Measurements from ENCODE around the gene JARID2. TPM values are rescaled to one million over a fixed set of nuclear protein-coding genes. Genes with fewer than 3 reads are reported as not detected.

JARID2 gene
- total and polyA plus RNA-seq, 2 of the 8 experiments (the other 6 are each of a cell fraction or from before 2014, with no cell fraction given): 60.1 to 239 TPM

GRCh38 chr6:15538766-15539495, 293.1 kb downstream of the JARID2 start:
- H2BK15ac ChIP-seq (ENCODE audit: low read length): no peak overlapping the region
- no peaks in the 10 kb centered on the region for H4K20me1 ChIP-seq (replicated peaks in 1 of 2; ENCODE audit: control insufficient read depth in 1 of 2, insufficient read depth in 2 of 2, low read length in 2 of 2)
- no peaks in the 10 kb centered on the region for H3K4me1 ChIP-seq (replicated peaks in 1 of 4; ENCODE audit: control insufficient read depth in 3 of 4, insufficient read depth in 4 of 4, low read length in 3 of 4)
- peak overlapping the region; percentile 36; the same call in 1 of the 2 replicates for H4K8ac ChIP-seq (ENCODE audit: extremely low read depth, insufficient read depth, low read length)
- DNase-seq (ENCODE audit: low read depth in 1 of 2, low spot score in 2 of 2) (no peak), FAIRE-seq (no peak)
- H3K23ac ChIP-seq (ENCODE audit: insufficient read length): no peak overlapping the region
- H3K4me2 ChIP-seq (ENCODE audit: insufficient read depth in 1 of 2, low read depth in 2 of 2, low read length in 2 of 2): no peak overlapping the region
- H2BK20ac ChIP-seq (ENCODE audit: low read length): no peak overlapping the region
- H3K23me2 ChIP-seq (ENCODE audit: low read depth, low read length): no peaks in the 10 kb centered on the region
- H3K4me3 ChIP-seq (ENCODE audit: extremely low read depth in 1 of 4, insufficient read depth in 2 of 4, low read depth in 3 of 4, low read length in 4 of 4): no peak overlapping the region
- H4K5ac ChIP-seq (ENCODE audit: insufficient read length, low read depth, low read length): no peak overlapping the region
- H2BK12ac ChIP-seq (ENCODE audit: low read depth, low read length): no peak overlapping the region
- H2BK5ac ChIP-seq (ENCODE audit: low read depth, low read length): no peak overlapping the region
- no peaks in the 10 kb centered on the region for H3K27me3 ChIP-seq (replicated peaks in 1 of 4; ENCODE audit: control insufficient read depth in 3 of 4, extremely low read depth in 1 of 4, insufficient read depth in 3 of 4, low read length in 3 of 4)
- no peak overlapping the region for H3K14ac ChIP-seq (ENCODE audit: insufficient read length)
- no peak overlapping the region for H3K18ac ChIP-seq (ENCODE audit: extremely low read depth, low read length)
- no peak overlapping the region for H3K27ac ChIP-seq (ENCODE audit: low read depth, low read length)
- H3K9ac ChIP-seq (replicated peaks in 1 of 4; ENCODE audit: extremely low read depth in 1 of 4, low read depth in 3 of 4, low read length in 3 of 4): no peak overlapping the region; a peak in 1 of 7 replicates
- H3K4ac ChIP-seq (replicated peaks; ENCODE audit: insufficient read length, low read depth, low read length): no peak overlapping the region
- POLR2A ChIA-PET (ENCODE audit: partially characterized antibody): interaction anchor here (3.1 kb wide), 1 partner anchor 15 kb away, joined by 9 read pairs; no protein-coding TSS in a partner anchor
- no peaks in the 10 kb centered on the region for H3K9me3 ChIP-seq (ENCODE audit: insufficient read depth in 2 of 2, low read depth in 1 of 2, low read length in 1 of 2)
- H2AFZ ChIP-seq (ENCODE audit: low read length): no peak overlapping the region
- CTCF ChIA-PET (ENCODE audit: partially characterized antibody): interaction anchor here (1.1 to 1.8 kb wide), 2 partner anchors 12 to 86 kb away, joined by 6 read pairs; no protein-coding TSS in a partner anchor
- H3K79me1 ChIP-seq (ENCODE audit: low read depth, low read length): no peaks in the 10 kb centered on the region
- H4K91ac ChIP-seq (replicated peaks; ENCODE audit: insufficient read length, low read length): no peak overlapping the region
- 93% methylated on average over 9 of the region's 9 CpGs; no CpG with 5 or more reads in 1 of the 2 experiments for WGBS, 2 experiments (ENCODE audit: extremely low coverage in 1 of 2, insufficient coverage in 1 of 2, insufficient read length in 1 of 2, insufficient replicate concordance in 2 of 2, low coverage in 1 of 2, low lambda C conversion rate in 2 of 2, missing lambda C conversion rate in 1 of 2)
- no peaks in the 10 kb centered on the region for H3K36me3 ChIP-seq (ENCODE audit: control insufficient read depth in 2 of 4, insufficient read depth in 4 of 4, low read length in 3 of 4)
- H3K56ac ChIP-seq (replicated peaks; ENCODE audit: insufficient read length, low read depth, low read length): no peak overlapping the region
- no peak overlapping the region for H2AK5ac ChIP-seq (ENCODE audit: low read depth, low read length)
- H3K79me2 ChIP-seq (ENCODE audit: control insufficient read depth in 1 of 2, insufficient read depth in 2 of 2, low read length in 2 of 2): no peaks in the 10 kb centered on the region
- H2BK120ac ChIP-seq (replicated peaks; ENCODE audit: low read depth, low read length): no peak overlapping the region
- TF ChIP-seq, protein P1, sequence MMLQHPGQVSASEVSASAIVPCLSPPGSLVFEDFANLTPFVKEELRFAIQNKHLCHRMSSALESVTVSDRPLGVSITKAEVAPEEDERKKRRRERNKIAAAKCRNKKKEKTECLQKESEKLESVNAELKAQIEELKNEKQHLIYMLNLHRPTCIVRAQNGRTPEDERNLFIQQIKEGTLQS (IDR thresholded peaks at IDR 0.05; ENCODE audit: insufficient read depth, low read depth, low read length): no peak
- TF ChIP-seq TAF7 (optimal IDR thresholded peaks at IDR 0.05; ENCODE audit: borderline replicate concordance, low read depth, low read length) (no peak), ATF2 (IDR thresholded peaks at IDR 0.05; ENCODE audit: low read length) (no peak), NRF1 (IDR thresholded peaks at IDR 0.05; ENCODE audit: low read depth, low read length) (no peak), CEBPB (IDR thresholded peaks at IDR 0.05; ENCODE audit: low read depth, low read length) (no peak), NANOG (IDR thresholded peaks at IDR 0.05; ENCODE audit: insufficient read depth, low read depth, low read length, poor library complexity, severe bottlenecking) (no peak), GABPA (IDR thresholded peaks at IDR 0.05; ENCODE audit: borderline replicate concordance, insufficient read depth, low read length) (no peak), SIX5 (IDR thresholded peaks at IDR 0.05; ENCODE audit: low read depth, low read length) (no peak)
- TF ChIP-seq, protein P2, sequence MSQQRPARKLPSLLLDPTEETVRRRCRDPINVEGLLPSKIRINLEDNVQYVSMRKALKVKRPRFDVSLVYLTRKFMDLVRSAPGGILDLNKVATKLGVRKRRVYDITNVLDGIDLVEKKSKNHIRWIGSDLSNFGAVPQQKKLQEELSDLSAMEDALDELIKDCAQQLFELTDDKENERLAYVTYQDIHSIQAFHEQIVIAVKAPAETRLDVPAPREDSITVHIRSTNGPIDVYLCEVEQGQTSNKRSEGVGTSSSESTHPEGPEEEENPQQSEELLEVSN (IDR thresholded peaks at IDR 0.05): no peak
